Naive thymus-derived CD4-positive, alpha-beta T cell (primary cell): Measurements from ENCODE around the gene AGBL5. TPM values are rescaled to one million over a fixed set of nuclear protein-coding genes. Genes with fewer than 3 reads are reported as not detected.
"Not testable (repeated sequence)": the region's sequence is repeated elsewhere in the genome, so short reads cannot be mapped to it uniquely, and the experiment has no call there.

Experiments used
- ATAC-seq: fragments of 150-1000 bp; cut with Tn5 transposase; 2 replicates; pipeline ENCODE4 v1.10.0; 2021; ENCODE audit warnings: mild to moderate bottlenecking, moderate library complexity
- CTCF ChIA-PET: fragments of 350-600 bp; sonication (Branson Sonifier 250); formaldehyde crosslinking; loops from one replicate; lab custom pipeline; 2021; ENCODE audit warnings: antibody characterized with exemption; lab: Charles Lee
- POLR2A ChIA-PET: fragments of 350-600 bp; sonication (Branson Sonifier 250); formaldehyde crosslinking; loops from one replicate; lab custom pipeline; 2021; ENCODE audit warnings: antibody characterized with exemption, inconsistent platforms; lab: Charles Lee
- DNase-seq, 9 donors: peaks; one replicate each; pipeline versions ENCODE4 v3.0.0 to v3.0.0-alpha.2; 2020 to 2022; ENCODE audit warnings: mixed read lengths in 1 of 9
- H3K27ac ChIP-seq: one replicate; pipeline ENCODE4 v1.7.0; 2013; ENCODE audit warnings: mild to moderate bottlenecking, low read depth, low read length, moderate library complexity
- H3K27me3 ChIP-seq, 2 donors: one replicate each; pipeline ENCODE4 v1.7.0; 2013; ENCODE audit warnings: low read length in 2 of 2, mild to moderate bottlenecking in 2 of 2, moderate library complexity in 2 of 2; ENCODE audit not compliant: control insufficient read depth in 2 of 2, insufficient read depth in 2 of 2
- H3K36me3 ChIP-seq, 3 experiments: 1 replicate in 2 of 3; 2 replicates in 1 of 3; pipeline ENCODE4 v1.7.0; 2013; ENCODE audit warnings: low read length in 3 of 3, mild to moderate bottlenecking in 3 of 3, moderate library complexity in 1 of 3; ENCODE audit not compliant: insufficient read depth in 3 of 3, control insufficient read depth in 2 of 3
- H3K4me1 ChIP-seq, 2 donors: one replicate each; pipeline ENCODE4 v1.7.0; 2013; ENCODE audit warnings: low read length in 2 of 2, mild to moderate bottlenecking in 2 of 2, moderate library complexity in 1 of 2; ENCODE audit not compliant: control insufficient read depth in 2 of 2, insufficient read depth in 2 of 2
- H3K4me3 ChIP-seq: 2 replicates; pipeline ENCODE4 v1.7.0; 2013; ENCODE audit warnings: mild to moderate bottlenecking, low read length
- H3K9me3 ChIP-seq, 3 experiments: 1 replicate in 2 of 3; 2 replicates in 1 of 3; pipeline ENCODE4 v1.7.0; 2013; ENCODE audit warnings: low read length in 3 of 3; ENCODE audit not compliant: control insufficient read depth in 2 of 3
- H3K27ac Mint-ChIP-seq, 9 donors: one replicate each; pipeline ENCODE4 v1.8.0; 2020 to 2022; ENCODE audit warnings: mixed read lengths in 9 of 9, mild to moderate bottlenecking in 8 of 9, moderate library complexity in 5 of 9, inconsistent platforms in 2 of 9
- H3K27me3 Mint-ChIP-seq, 5 donors: one replicate each; pipeline ENCODE4 v1.8.0; 2021 to 2022; ENCODE audit warnings: mixed read lengths in 5 of 5, mild to moderate bottlenecking in 1 of 5
- H3K36me3 Mint-ChIP-seq, 5 donors: one replicate each; pipeline ENCODE4 v1.8.0; 2020 to 2022; ENCODE audit warnings: mixed read lengths in 5 of 5, mild to moderate bottlenecking in 3 of 5, inconsistent platforms in 1 of 5
- H3K4me1 Mint-ChIP-seq, 7 donors: one replicate each; pipeline ENCODE4 v1.8.0; 2020 to 2022; ENCODE audit warnings: mixed read lengths in 7 of 7, mild to moderate bottlenecking in 3 of 7, inconsistent platforms in 1 of 7
- H3K4me3 Mint-ChIP-seq, 10 donors: one replicate each; pipeline ENCODE4 v1.8.0; 2020 to 2022; ENCODE audit warnings: mild to moderate bottlenecking in 10 of 10, mixed read lengths in 10 of 10, moderate library complexity in 6 of 10, inconsistent platforms in 2 of 10
- H3K9me3 Mint-ChIP-seq, 11 donors: one replicate each; pipeline ENCODE4 v1.8.0; 2020 to 2022; ENCODE audit warnings: mixed read lengths in 11 of 11, mild to moderate bottlenecking in 4 of 11, inconsistent platforms in 1 of 11, moderate library complexity in 1 of 11
- intact Hi-C, 2 donors: fragments of 100-400 bp; cut with micrococcal nuclease; formaldehyde crosslinking; loops; one replicate each; pipeline ENCODE4 v1.15.1; 2023
- polyA plus RNA-seq, 2 donors: library from polyadenylated mRNA; unstranded; fragments of 300-500 nt; fragmentation: Illumina TruSeq; gene quantifications; one replicate each; pipeline ENCODE4 v1.2.3, GENCODE V29; 2021
- total RNA-seq, 6 experiments: library from RNA in 5 of 6; stranded (reverse) in 5 of 6; gene quantifications; 1 replicate in 5 of 6; 2 replicates in 1 of 6; pipeline ENCODE4 v1.2.3 and lab custom pipeline; 2021 to 2026

The AGBL5 gene
- total and polyA plus RNA-seq, 7 experiments from 2014 or later: 7.6 to 15.7 (median 12.2) TPM

DNA sequence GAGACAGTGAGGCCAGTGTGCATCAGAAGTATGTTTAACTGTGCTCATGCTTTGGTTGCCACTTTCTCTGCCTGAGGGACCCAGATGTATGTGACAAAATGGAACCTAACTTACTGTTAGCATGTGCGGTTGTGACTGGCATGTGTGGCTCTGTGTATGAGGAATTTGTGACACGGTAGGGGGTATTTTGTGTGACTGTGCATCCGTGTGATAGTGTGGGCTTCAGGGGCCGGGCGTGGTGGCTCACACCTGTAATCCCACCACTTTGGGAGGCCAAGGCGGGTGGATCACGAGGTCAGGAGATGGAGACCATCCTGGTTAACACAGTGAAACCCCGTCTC is 67.8 kb downstream of the AGBL5 start:
- H3K36me3 ChIP-seq, POLR2A ChIA-PET, ATAC-seq, intact Hi-C loops, H3K36me3 Mint-ChIP-seq, H3K27me3 ChIP-seq, DNase-seq, H3K9me3 ChIP-seq, H3K27ac ChIP-seq, H3K9me3 Mint-ChIP-seq, CTCF ChIA-PET: not testable (repeated sequence)
- H3K4me3 ChIP-seq: peak overlapping the region; percentile 44
- Mint-ChIP-seq H3K27ac (peak overlapping the region in 2 of 9 donors; percentile 36 to 68), H3K4me3 (peak overlapping the region; percentile 61 to 89 (median 80)), H3K27me3 (peaks cover 12 to 58% (median 23%) of the 10 kb centered on the region in 5 donors), H3K4me1 (peaks cover 10 to 30% (median 20%) of the 10 kb centered on the region in 7 donors)
- peaks cover 10 to 11% of the 10 kb centered on the region in 2 donors for H3K4me1 ChIP-seq

Other genes starting within 250 kb of the AGBL5 start
- gene DPYSL5, start 203.5 kb upstream of the AGBL5 start, total RNA-seq: not detected
- not detected for gene DPYSL5, start 203.5 kb upstream of the AGBL5 start, polyA plus RNA-seq
- gene MAPRE3, start 81.0 kb upstream of the AGBL5 start, total RNA-seq: 1 to 10 TPM; 1.8 to 6.0 (median 4.5) TPM
- gene MAPRE3, start 81.0 kb upstream of the AGBL5 start, polyA plus RNA-seq: 1 to 10 TPM; 1.9 to 2.6 TPM
- gene TMEM214, start 18.7 kb upstream of the AGBL5 start, total RNA-seq: 100 to 1,000 TPM in 1 of 5 experiments, 10 to 100 TPM in 4; 36.7 to 114 (median 67.5) TPM
- 10 to 100 TPM; 18.6 to 32.5 TPM for gene TMEM214, start 18.7 kb upstream of the AGBL5 start, polyA plus RNA-seq
- 100 to 1,000 TPM; 241 to 398 (median 263) TPM for gene OST4, start 20.0 kb downstream of the AGBL5 start, total RNA-seq
- gene OST4, start 20.0 kb downstream of the AGBL5 start, polyA plus RNA-seq: 100 to 1,000 TPM; 747 to 884 TPM
- gene EMILIN1, start 26.9 kb downstream of the AGBL5 start, total RNA-seq: 1 to 10 TPM in 1 of 5 experiments, under 1 TPM in 4; 0.35 to 1.4 (median 0.61) TPM
- gene EMILIN1, start 26.9 kb downstream of the AGBL5 start, polyA plus RNA-seq: 1 to 10 TPM in 1 of 2 donors, under 1 TPM in 1; 0.89 to 1.1 TPM
- 10 to 100 TPM in 1 of 5 experiments, 1 to 10 TPM in 4; 5.8 to 13.8 (median 6.2) TPM for gene KHK, start 35.1 kb downstream of the AGBL5 start, total RNA-seq
- 1 to 10 TPM; 7.6 to 8.8 TPM for gene KHK, start 35.1 kb downstream of the AGBL5 start, polyA plus RNA-seq
- 1 to 10 TPM in 1 of 5 experiments, under 1 TPM in 3, not detected in 1; 0.34 to 3.5 (median 0.54) TPM for gene CGREF1, start 67.5 kb downstream of the AGBL5 start, total RNA-seq
- under 1 TPM; 0.45 to 0.50 TPM for gene CGREF1, start 67.5 kb downstream of the AGBL5 start, polyA plus RNA-seq
- gene ABHD1, start 72.1 kb downstream of the AGBL5 start, total RNA-seq: 1 to 10 TPM in 3 of 5 experiments, under 1 TPM in 2; 0.53 to 2.0 (median 1.5) TPM
- gene ABHD1, start 72.1 kb downstream of the AGBL5 start, polyA plus RNA-seq: under 1 TPM; 0.53 to 0.90 TPM
- 10 to 100 TPM; 25.4 to 72.3 (median 53.2) TPM for gene PREB, start 83.0 kb downstream of the AGBL5 start, total RNA-seq
- gene PREB, start 83.0 kb downstream of the AGBL5 start, polyA plus RNA-seq: 10 to 100 TPM; 47.0 to 71.9 TPM
- gene PRR30, start 87.7 kb downstream of the AGBL5 start, total RNA-seq: not detected
- gene PRR30, start 87.7 kb downstream of the AGBL5 start, polyA plus RNA-seq: not detected
- gene TCF23, start 97.3 kb downstream of the AGBL5 start, total RNA-seq: not detected
- gene TCF23, start 97.3 kb downstream of the AGBL5 start, polyA plus RNA-seq: not detected
- gene ATRAID, start 160.4 kb downstream of the AGBL5 start, total RNA-seq: 100 to 1,000 TPM in 2 of 5 experiments, 10 to 100 TPM in 3; 71.0 to 113 (median 90.7) TPM
- gene ATRAID, start 160.4 kb downstream of the AGBL5 start, polyA plus RNA-seq: 100 to 1,000 TPM; 320 to 391 TPM
- 100 to 1,000 TPM in 1 of 5 experiments, 10 to 100 TPM in 4; 25.6 to 203 (median 44.3) TPM for gene SLC5A6, start 160.6 kb downstream of the AGBL5 start, total RNA-seq
- gene SLC5A6, start 160.6 kb downstream of the AGBL5 start, polyA plus RNA-seq: 10 to 100 TPM; 13.2 to 21.7 TPM
- gene CAD, start 165.7 kb downstream of the AGBL5 start, total RNA-seq: 10 to 100 TPM; 34.4 to 65.7 (median 45.4) TPM
- 10 to 100 TPM; 19.6 to 28.1 TPM for gene CAD, start 165.7 kb downstream of the AGBL5 start, polyA plus RNA-seq
- gene SLC30A3, start 211.4 kb downstream of the AGBL5 start, total RNA-seq: under 1 TPM in 1 of 5 experiments, not detected in 4; 0.29 TPM
- gene SLC30A3, start 211.4 kb downstream of the AGBL5 start, polyA plus RNA-seq: under 1 TPM in 1 of 2 donors, not detected in 1; 0.56 TPM
- not detected for gene DNAJC5G, start 223.8 kb downstream of the AGBL5 start, total RNA-seq
- not detected for gene DNAJC5G, start 223.8 kb downstream of the AGBL5 start, polyA plus RNA-seq
- not detected for gene TRIM54, start 230.8 kb downstream of the AGBL5 start, total RNA-seq
- not detected for gene TRIM54, start 230.8 kb downstream of the AGBL5 start, polyA plus RNA-seq